Measurements from ENCODE around the gene SRSF10.

SRSF10 gene
- long read RNA-seq, transcript SRSF10-212 (3 exons, 790 nt), result major isoform, 12 of 150 reads
- long read RNA-seq, partial matches to known transcripts, result 23 of 150 reads
- long read RNA-seq, other reads (novel, unspliced or antisense), result 106 of 150 reads

- Histone ChIP-seq H3K27ac (replicated peaks) (peak within 1 kb of the TSS; percentile 100), H3K27me3 (ENCODE audit: insufficient read depth, poor library complexity, severe bottlenecking) (no peaks in the 10 kb centered on the region), H3K4me3 (replicated peaks; ENCODE audit: insufficient read depth, low read length) (peak within 1 kb of the TSS; percentile 66)
- DNase-seq (ENCODE audit: low read depth in 1 of 2, low spot score in 1 of 2), result peak; percentile 99
- no peak for TF ChIP-seq GABPA (IDR thresholded peaks at IDR 0.05; ENCODE audit: low read depth)
- no peak for TF ChIP-seq CTCF (IDR thresholded peaks at IDR 0.05; ENCODE audit: insufficient read depth, low read length)
- peak; percentile 81; the same call in 1 of the 2 replicates for TF ChIP-seq SPI1 (IDR thresholded peaks at IDR 0.05; ENCODE audit: borderline replicate concordance, low read depth)
- peak; percentile 99 for TF ChIP-seq POLR2AphosphoS5 (IDR thresholded peaks at IDR 0.05; ENCODE audit: low read depth)
- TF ChIP-seq REST (IDR thresholded peaks at IDR 0.05; ENCODE audit: insufficient replicate concordance, low read depth), result peak; percentile 57
These were observed at the start of gene SRSF10 for GRCh38 chr1:23979881-23980727. Gene SRSF10, minus strand, starts transcription at chr1:23980327. Its CDS starts 72 bp downstream, at chr1:23980255.

- no peak for DNase-seq (ENCODE audit: low read depth in 1 of 2, low spot score in 1 of 2)
- no peak overlapping the region for H3K27ac ChIP-seq (replicated peaks)
- TF ChIP-seq CTCF (IDR thresholded peaks at IDR 0.05; ENCODE audit: insufficient read depth, low read length) (peak; percentile 34), REST (IDR thresholded peaks at IDR 0.05; ENCODE audit: insufficient replicate concordance, low read depth) (no peak)
- no peak overlapping the region for H3K4me3 ChIP-seq (replicated peaks; ENCODE audit: insufficient read depth, low read length)
- H3K27me3 ChIP-seq (ENCODE audit: insufficient read depth, poor library complexity, severe bottlenecking), result no peaks in the 10 kb centered on the region
These were observed 47.8 kb upstream of the SRSF10 start for GRCh38 chr1:24027838-24028468.

GRCh38 chr1:24022581-24023361 is 42.6 kb upstream of the SRSF10 start:
- no peak overlapping the region for H3K4me3 ChIP-seq (replicated peaks; ENCODE audit: insufficient read depth, low read length)
- H3K27me3 ChIP-seq (ENCODE audit: insufficient read depth, poor library complexity, severe bottlenecking), result no peaks in the 10 kb centered on the region
- DNase-seq (ENCODE audit: low read depth in 1 of 2, low spot score in 1 of 2), result no peak
- no peak overlapping the region for H3K27ac ChIP-seq (replicated peaks)
- TF ChIP-seq POLR2AphosphoS5 (IDR thresholded peaks at IDR 0.05; ENCODE audit: low read depth) (no peak), CTCF (IDR thresholded peaks at IDR 0.05; ENCODE audit: insufficient read depth, low read length) (no peak), GABPA (IDR thresholded peaks at IDR 0.05; ENCODE audit: low read depth) (no peak), REST (IDR thresholded peaks at IDR 0.05; ENCODE audit: insufficient replicate concordance, low read depth) (no peak), SPI1 (IDR thresholded peaks at IDR 0.05; ENCODE audit: borderline replicate concordance, low read depth) (no peak)
